HEK293 (cell line): ENCODE results near the gene COMMD2.

Experiments used
- CTCF ChIP-seq: fragments of 450-650 bp; formaldehyde crosslinking; IDR thresholded peaks from 2 replicates; pipeline ENCODE4 v1.5.1; 2016; ENCODE audit warnings: missing biosample characterization, missing genetic modification characterization
- ZSCAN30 ChIP-seq: fragments of 450-650 bp; IDR thresholded peaks from 2 replicates; pipeline ENCODE4 v1.5.1; 2018; ENCODE audit warnings: missing biosample characterization, mild to moderate bottlenecking, missing genetic modification characterization, moderate library complexity

GRCh38 chr3:149790698-149791097 is 38.4 kb upstream of the COMMD2 start:
- TF ChIP-seq ZSCAN30 (tag by site-specific recombination), result no peak
- no peak for TF ChIP-seq CTCF (tag by site-specific recombination)
